CD4-positive, alpha-beta memory T cell (primary cell): ENCODE data around the gene SUCLA2. TPM values are rescaled to one million over a fixed set of nuclear protein-coding genes. Genes with fewer than 3 reads are reported as not detected.

Experiments used
- CTCF ChIA-PET: fragments of 350-600 bp; sonication (Branson Sonifier 250); formaldehyde crosslinking; loops from one replicate; lab custom pipeline; 2021; ENCODE audit warnings: inconsistent platforms; ENCODE audit not compliant: partially characterized antibody; lab: Charles Lee
- POLR2A ChIA-PET: fragments of 350-600 bp; sonication (Branson Sonifier 250); formaldehyde crosslinking; loops from one replicate; lab custom pipeline; 2021; ENCODE audit not compliant: partially characterized antibody; lab: Charles Lee
- DNase-seq, 5 donors: peaks; one replicate each; pipeline versions ENCODE4 v3.0.0 to v3.0.0-alpha.2; 2020 to 2022; ENCODE audit warnings: mixed read lengths in 1 of 5
- H3K27ac ChIP-seq: one replicate; pipeline ENCODE4 v1.7.0; 2013; ENCODE audit warnings: low read depth, low read length
- H3K27me3 ChIP-seq: 2 replicates; pipeline ENCODE4 v1.7.0; 2013; ENCODE audit warnings: mild to moderate bottlenecking, low read length, moderate library complexity; ENCODE audit not compliant: insufficient read depth
- H3K36me3 ChIP-seq: 2 replicates; pipeline ENCODE4 v1.7.0; 2013; ENCODE audit warnings: mild to moderate bottlenecking, low read length, moderate library complexity; ENCODE audit not compliant: insufficient read depth
- H3K4me1 ChIP-seq: 2 replicates; pipeline ENCODE4 v1.7.0; 2013; ENCODE audit warnings: mild to moderate bottlenecking, low read length, moderate library complexity; ENCODE audit not compliant: insufficient read depth
- H3K4me3 ChIP-seq, 2 donors: one replicate each; pipeline ENCODE4 v1.7.0; 2013; ENCODE audit warnings: low read length in 2 of 2, mild to moderate bottlenecking in 1 of 2
- H3K9me3 ChIP-seq, 2 donors: one replicate each; pipeline ENCODE4 v1.7.0; 2013; ENCODE audit warnings: low read length in 2 of 2, control low read depth in 1 of 2; ENCODE audit not compliant: control insufficient read depth in 1 of 2
- H3K27ac Mint-ChIP-seq, 7 donors: one replicate each; pipeline ENCODE4 v1.8.0; 2020 to 2021; ENCODE audit warnings: mixed read lengths in 7 of 7, mild to moderate bottlenecking in 6 of 7, inconsistent platforms in 3 of 7, moderate library complexity in 3 of 7
- H3K27me3 Mint-ChIP-seq, 2 donors: one replicate each; pipeline ENCODE4 v1.8.0; 2020 to 2021; ENCODE audit warnings: mixed read lengths in 2 of 2
- H3K36me3 Mint-ChIP-seq, 2 donors: one replicate each; pipeline ENCODE4 v1.8.0; 2020 to 2021; ENCODE audit warnings: mixed read lengths in 2 of 2, inconsistent platforms in 1 of 2, mild to moderate bottlenecking in 1 of 2
- H3K4me1 Mint-ChIP-seq, 4 donors: one replicate each; pipeline ENCODE4 v1.8.0; 2020 to 2021; ENCODE audit warnings: mixed read lengths in 4 of 4, mild to moderate bottlenecking in 1 of 4
- H3K4me3 Mint-ChIP-seq, 8 donors: one replicate each; pipeline ENCODE4 v1.8.0; 2020 to 2021; ENCODE audit warnings: mixed read lengths in 8 of 8, mild to moderate bottlenecking in 7 of 8, moderate library complexity in 6 of 8, inconsistent platforms in 3 of 8
- H3K9me3 Mint-ChIP-seq, 8 donors: one replicate each; pipeline ENCODE4 v1.8.0; 2020 to 2021; ENCODE audit warnings: mixed read lengths in 8 of 8, mild to moderate bottlenecking in 5 of 8, inconsistent platforms in 3 of 8, moderate library complexity in 1 of 8
- intact Hi-C: fragments of 100-400 bp; cut with micrococcal nuclease; formaldehyde crosslinking; loops from one replicate; pipeline ENCODE4 v1.15.1; 2023
- polyA plus RNA-seq, 2 donors: library from polyadenylated mRNA; unstranded; fragments of 300-500 nt; fragmentation: Illumina TruSeq; gene quantifications; one replicate each; pipeline ENCODE4 v1.2.3, GENCODE V29; 2021
- total RNA-seq, 2 experiments: library from RNA; stranded (reverse); gene quantifications; one replicate each; pipeline ENCODE4 v1.2.3, GENCODE V29; 2021

Gene SUCLA2
- total and polyA plus RNA-seq, 4 experiments from 2014 or later: 16.2 to 29.7 (median 28.7) TPM

DNA sequence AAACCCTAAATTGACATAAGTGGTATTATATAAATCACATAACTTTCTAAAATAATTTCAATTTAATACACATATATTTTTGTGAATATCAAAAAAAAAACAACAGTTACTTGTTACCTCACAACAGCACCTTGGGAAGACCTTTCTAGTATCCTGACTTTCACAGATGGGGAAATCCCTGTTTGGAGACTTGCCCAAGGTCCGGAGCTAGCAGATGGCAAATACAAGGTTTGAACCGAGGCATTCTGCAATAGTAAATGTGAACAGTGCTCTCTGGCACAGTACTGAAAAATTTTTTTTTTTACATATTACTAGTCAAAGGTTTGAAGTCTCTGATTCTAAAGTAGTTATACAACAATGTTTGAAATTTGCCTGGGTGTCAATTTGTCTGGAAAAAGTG lies 104.5 kb downstream of the SUCLA2 start:
- H3K4me3 Mint-ChIP-seq: no peak overlapping the region
- no peak overlapping the region for H3K27ac ChIP-seq
- H3K9me3 ChIP-seq: no peaks in the 10 kb centered on the region
- H3K4me1 ChIP-seq: no peaks in the 10 kb centered on the region
- intact Hi-C loops: no loop called here
- peaks cover 0 to 7% (median 0%) of the 10 kb centered on the region in 8 donors for H3K9me3 Mint-ChIP-seq
- DNase-seq: no peak
- no peaks in the 10 kb centered on the region for H3K36me3 ChIP-seq
- POLR2A ChIA-PET: no interaction called here
- CTCF ChIA-PET: no interaction called here
- no peaks in the 10 kb centered on the region for H3K27me3 ChIP-seq
- no peaks in the 10 kb centered on the region for H3K4me1 Mint-ChIP-seq
- no peaks in the 10 kb centered on the region for H3K27me3 Mint-ChIP-seq
- no peak overlapping the region for H3K4me3 ChIP-seq
- H3K27ac Mint-ChIP-seq: no peak overlapping the region
- H3K36me3 Mint-ChIP-seq: peaks cover 17 to 26% of the 10 kb centered on the region in 2 donors

DNA sequence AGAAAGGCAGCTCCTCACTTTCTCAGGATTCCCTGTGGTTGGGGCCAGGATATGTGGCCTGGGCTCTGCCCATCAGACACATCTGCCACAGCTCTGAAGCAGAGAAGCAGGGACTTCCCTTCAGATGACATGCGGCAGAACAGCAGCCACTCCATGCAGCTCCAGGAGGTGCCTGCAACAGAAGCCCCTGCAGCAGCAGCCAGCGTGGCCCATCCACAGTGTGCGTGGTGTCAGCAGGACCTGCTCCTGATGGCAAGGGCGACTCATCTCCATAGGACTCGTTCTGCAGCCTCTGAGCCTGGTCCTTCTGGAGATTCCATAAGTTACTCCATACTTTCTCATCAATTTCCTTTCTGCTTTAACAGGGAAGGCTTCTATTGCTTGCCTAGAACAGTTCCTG lies 105.0 kb downstream of the SUCLA2 start:
- Histone ChIP-seq H3K9me3 (no peaks in the 10 kb centered on the region), H3K27ac (no peak overlapping the region), H3K4me3 (no peak overlapping the region), H3K27me3 (no peaks in the 10 kb centered on the region), H3K4me1 (no peaks in the 10 kb centered on the region), H3K36me3 (no peaks in the 10 kb centered on the region)
- Mint-ChIP-seq H3K9me3 (peaks cover 0 to 7% (median 0%) of the 10 kb centered on the region in 8 donors), H3K36me3 (peaks cover 16 to 22% of the 10 kb centered on the region in 2 donors), H3K4me3 (no peak overlapping the region), H3K4me1 (no peaks in the 10 kb centered on the region), H3K27ac (no peak overlapping the region), H3K27me3 (no peaks in the 10 kb centered on the region)
- CTCF ChIA-PET: no interaction called here
- intact Hi-C loops: no loop called here
- POLR2A ChIA-PET: no interaction called here
- DNase-seq: no peak

DNA sequence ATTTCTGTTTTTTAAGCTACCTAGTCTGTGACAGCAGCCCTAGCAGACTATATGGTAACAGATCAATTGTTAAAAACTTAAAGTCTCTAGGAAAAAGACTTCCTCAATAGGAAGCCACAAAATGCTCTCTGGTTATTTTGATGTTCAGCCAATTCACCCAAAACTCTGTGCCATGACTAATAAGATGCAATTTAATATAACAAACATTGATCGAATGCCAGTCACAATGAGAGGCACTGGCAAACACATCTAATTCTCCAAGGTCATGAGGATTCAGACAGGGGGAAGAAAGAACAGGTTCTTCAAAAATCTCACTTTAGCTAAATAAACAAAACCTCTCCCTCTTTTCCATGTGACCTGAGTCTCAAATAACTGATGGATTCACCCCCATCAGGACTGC lies 107.5 kb downstream of the SUCLA2 start:
- Histone ChIP-seq H3K36me3 (no peaks in the 10 kb centered on the region), H3K27me3 (no peaks in the 10 kb centered on the region), H3K9me3 (no peaks in the 10 kb centered on the region), H3K4me3 (no peak overlapping the region), H3K27ac (no peak overlapping the region), H3K4me1 (no peaks in the 10 kb centered on the region)
- intact Hi-C loops: no loop called here
- Mint-ChIP-seq H3K36me3 (peaks cover 5 to 8% of the 10 kb centered on the region in 2 donors), H3K27ac (no peak overlapping the region), H3K9me3 (no peaks in the 10 kb centered on the region), H3K4me3 (no peak overlapping the region), H3K27me3 (no peaks in the 10 kb centered on the region), H3K4me1 (peaks cover 0 to 7% (median 6%) of the 10 kb centered on the region in 4 donors)
- ChIA-PET CTCF (no interaction called here), POLR2A (no interaction called here)
- DNase-seq: no peak

Other genes with a start within 250 kb of the SUCLA2 start
- gene NUDT15, start 36.5 kb upstream of the SUCLA2 start, total RNA-seq: 1 to 10 TPM; 5.6 to 6.3 TPM
- gene NUDT15, start 36.5 kb upstream of the SUCLA2 start, polyA plus RNA-seq: 10 to 100 TPM in 1 of 2 donors, 1 to 10 TPM in 1; 9.8 to 19.7 TPM
- 10 to 100 TPM; 50.6 to 53.5 TPM for gene MED4, start 93.8 kb upstream of the SUCLA2 start, total RNA-seq
- 100 to 1,000 TPM in 1 of 2 donors, 10 to 100 TPM in 1; 89.0 to 132 TPM for gene MED4, start 93.8 kb upstream of the SUCLA2 start, polyA plus RNA-seq
- gene ITM2B, start 231.9 kb upstream of the SUCLA2 start, total RNA-seq: 100 to 1,000 TPM; 653 to 670 TPM
- gene ITM2B, start 231.9 kb upstream of the SUCLA2 start, polyA plus RNA-seq: 1,000 to 10,000 TPM; 1,454 to 1,558 TPM